CD4-positive, alpha-beta T cell treated with Interleukin-15 for 1 hour (primary cell): ENCODE measurements around the gene IQCE.
A peak's percentile ranks its signal among the peaks of the same experiment; 100 is the strongest.
"Not testable (repeated sequence)": the region's sequence is repeated elsewhere in the genome, so short reads cannot be mapped to it uniquely, and the experiment has no call there.

Experiments used
- DNase-seq: peaks from one replicate; pipeline ENCODE4 v3.0.0-alpha.2; 2020

IQCE gene

DNA sequence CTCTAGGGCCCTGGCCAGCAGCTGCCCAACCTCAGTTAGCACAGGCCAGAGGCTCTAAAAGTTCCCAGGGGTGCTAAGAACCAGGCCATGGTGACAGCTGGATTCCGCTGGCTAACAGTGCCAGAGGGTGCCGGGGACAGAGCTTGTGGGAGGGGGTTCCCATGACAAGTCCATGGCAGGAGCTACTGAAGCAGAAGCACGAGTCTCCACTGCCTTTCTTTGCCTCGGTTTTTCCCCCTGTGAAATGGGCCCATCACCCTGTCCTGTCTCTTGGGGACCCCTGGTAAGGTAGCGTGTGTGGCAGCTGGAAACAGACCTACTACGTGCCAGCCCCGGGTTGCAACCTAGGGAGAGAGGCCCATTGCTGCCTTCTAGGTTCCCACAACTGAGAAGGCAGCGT lies 26.0 kb upstream of the IQCE start:
- DNase-seq: not testable (repeated sequence)

DNA sequence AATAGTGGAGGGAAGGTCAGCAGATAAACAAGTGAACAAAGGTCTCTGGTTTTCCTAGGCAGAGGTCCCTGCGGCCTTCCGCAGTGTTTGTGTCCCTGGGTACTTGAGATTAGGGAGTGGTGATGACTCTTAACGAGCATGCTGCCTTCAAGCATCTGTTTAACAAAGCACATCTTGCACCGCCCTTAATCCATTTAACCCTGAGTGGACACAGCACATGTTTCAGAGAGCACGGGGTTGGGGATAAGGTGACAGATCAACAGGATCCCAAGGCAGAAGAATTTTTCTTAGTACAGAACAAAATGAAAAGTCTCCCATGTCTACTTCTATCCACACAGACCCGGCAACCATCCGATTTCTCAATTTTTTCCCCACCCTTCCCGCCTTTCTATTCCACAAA lies 25.2 kb upstream of the IQCE start:
- DNase-seq: not testable (repeated sequence)

DNA sequence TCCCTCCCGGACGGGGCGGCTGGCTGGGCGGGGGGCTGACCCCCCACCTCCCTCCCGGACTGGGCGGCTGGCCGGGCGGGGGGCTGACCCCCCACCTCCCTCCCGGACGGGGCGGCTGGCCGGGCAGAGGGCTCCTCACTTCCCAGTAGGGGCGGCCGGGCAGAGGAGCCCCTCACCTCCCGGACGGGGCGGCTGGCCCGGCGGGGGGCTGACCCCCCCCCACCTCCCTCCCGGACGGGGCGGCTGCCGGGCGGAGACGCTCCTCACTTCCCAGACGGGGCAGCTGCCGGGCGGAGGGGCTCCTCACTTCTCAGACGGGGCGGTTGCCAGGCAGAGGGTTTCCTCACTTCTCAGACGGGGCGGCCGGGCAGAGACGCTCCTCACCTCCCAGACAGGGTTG lies 24.6 kb upstream of the IQCE start:
- not testable (repeated sequence) for DNase-seq

DNA sequence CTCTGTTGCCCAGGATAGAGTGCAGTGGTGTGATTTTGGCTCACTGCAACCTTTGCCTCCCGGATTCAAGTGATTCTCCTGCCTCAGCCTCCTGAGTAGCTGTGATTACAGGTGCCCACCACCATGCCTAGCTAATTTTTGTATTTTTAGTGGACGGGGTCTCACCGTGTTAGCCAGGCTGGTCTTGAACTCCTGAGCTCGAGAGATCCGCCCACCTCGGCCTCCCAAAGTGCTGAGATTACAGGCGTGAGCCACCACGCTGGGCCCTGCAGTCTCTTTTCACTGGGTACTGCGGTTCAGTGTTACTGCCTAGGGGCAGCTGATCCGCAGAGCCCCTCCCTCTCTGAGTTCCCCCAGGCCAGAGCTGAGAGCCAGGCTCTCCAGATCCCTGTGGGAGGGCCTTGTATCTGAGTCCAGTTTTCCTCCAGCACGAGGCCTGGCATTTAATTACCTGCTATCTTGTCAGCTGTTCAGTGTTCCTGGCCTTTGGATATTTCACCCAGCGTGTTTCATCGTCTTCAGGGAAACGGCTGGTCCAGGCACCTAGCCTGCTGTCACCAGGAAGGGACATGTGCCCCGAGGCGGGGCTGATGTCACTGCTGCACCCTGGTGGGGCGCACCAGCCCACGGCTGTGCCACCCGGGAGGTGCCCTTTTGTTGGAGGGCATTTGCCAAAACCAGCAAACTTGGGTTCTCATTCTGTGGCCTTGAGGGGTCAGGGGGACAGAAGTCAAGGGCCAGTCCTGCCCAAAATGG lies 22.7 kb upstream of the IQCE start:
- DNase-seq: not testable (repeated sequence)

DNA sequence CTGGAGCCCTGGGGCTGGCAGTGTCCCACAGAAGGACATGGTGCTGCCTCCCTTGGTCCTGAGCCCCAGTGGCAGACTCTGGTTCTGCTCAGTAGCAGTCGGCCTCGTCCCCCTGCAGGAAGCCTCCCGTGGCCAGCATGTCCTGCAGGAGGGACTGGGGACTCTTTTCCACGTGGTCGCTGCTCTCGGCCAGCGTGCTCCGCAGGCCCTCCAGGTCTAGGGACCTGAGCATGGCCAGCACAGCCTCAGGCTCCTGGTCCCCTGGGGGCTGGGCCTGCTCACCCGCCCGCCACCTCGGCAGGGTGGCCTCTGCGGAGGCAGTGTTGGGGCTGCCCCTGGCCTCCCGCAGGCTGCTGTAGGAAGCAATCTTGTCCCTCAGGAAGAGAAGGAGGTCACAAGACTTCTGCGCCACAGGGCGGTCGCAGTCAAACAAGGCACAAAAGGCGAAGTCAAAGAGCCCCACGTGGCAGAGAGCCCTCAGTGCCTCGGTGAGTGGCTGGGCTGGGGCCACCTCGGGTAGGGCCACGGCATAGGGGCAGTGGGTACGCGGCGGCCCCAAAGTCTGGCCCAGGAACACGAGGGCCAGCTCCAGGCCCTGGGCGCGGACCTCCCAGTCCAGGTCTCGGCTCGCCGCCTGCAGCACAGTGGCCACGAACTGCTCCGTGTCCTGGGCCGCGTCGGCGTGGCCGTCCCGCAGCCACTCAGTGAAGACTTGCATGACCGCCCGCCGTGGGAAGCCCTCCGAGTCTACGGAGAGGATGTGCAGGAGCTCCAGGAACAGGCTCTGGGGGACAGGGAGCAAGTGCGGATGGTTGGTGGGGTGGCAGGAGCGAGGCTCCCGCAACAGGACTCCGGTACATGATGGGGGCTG lies 20.6 kb upstream of the IQCE start:
- DNase-seq: peak; percentile 17

DNA sequence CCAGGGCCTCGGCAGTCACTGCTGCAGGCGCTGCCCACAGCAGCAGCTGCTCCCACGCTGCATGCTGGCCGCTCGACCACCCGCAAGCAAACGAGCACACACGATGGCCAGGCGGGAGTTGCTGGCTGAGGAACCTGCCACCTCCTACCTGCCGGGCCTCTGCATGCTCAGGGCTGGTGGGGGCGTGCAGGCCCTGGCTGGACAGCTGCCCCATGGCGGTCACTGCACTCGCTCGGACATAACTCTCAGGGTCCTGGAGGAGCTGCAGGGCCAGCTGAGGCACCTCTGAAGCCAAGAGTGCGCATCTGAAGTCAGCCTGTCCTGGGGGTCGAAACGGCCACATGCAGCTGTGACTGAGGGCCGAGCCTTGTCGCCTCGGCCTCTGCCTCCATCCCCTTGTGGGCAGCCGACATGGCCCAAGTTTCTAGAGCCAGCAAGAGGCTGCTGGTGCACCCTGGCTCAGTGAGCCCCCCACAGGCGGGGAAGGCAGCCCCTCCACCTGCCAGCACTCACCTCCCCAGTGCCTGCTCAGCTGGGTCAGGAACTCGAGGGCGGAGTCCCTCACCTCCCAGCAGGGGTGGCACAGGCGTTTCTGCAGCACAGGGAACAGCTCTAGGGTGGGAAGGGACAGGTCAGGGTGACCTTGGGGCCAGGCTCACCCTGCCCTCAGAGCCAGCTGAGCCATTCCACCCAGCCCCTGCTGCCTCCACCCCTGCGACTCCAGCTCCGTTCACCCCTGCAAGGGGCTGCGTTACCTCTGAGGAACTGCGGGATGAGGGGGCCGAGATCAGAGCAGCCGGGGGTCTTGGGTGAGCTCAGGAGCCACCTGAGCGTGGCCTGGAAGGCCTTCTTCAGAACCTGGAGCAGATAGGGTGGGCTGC lies 19.5 kb upstream of the IQCE start:
- no peak for DNase-seq

DNA sequence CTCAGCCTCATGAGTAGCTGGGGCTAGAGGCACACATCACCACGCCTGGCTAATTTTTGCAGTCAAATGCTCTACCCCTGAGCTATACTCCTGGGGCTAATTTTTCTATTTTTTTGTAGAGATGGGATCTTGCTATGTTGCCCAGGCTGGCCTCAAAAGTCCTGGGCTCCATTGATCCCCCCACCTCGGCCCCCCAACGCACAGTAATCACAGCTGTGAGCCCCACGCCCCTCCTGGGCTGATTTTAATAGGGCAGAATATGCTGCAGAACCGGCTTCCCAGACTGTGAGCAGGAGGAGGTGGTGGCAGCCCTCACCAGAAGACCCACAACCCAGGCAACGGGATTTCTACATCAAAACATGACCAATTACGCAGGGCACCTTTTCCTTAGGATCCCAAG lies 18.6 kb upstream of the IQCE start:
- no peak for DNase-seq

DNA sequence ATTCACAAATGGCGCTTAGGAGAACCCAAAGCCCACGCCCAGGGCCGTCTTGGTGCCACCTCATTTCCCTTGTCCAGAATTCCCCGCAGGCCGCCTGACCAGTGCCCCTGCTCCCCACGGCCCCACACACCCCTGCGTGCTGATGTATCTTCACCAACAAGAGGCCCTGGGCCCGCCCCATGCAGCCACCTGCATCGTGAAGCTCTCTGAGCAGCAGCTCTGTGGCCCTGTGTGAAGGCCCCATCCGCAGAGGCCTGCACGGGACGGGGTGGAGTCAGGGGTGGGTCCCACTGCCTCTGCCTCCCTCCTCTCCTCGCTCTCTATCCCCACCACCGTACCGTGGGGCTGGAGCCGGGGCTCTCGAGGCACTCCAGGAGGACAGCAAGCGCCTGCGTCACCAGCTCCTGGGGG lies 18.1 kb upstream of the IQCE start:
- no peak for DNase-seq

DNA sequence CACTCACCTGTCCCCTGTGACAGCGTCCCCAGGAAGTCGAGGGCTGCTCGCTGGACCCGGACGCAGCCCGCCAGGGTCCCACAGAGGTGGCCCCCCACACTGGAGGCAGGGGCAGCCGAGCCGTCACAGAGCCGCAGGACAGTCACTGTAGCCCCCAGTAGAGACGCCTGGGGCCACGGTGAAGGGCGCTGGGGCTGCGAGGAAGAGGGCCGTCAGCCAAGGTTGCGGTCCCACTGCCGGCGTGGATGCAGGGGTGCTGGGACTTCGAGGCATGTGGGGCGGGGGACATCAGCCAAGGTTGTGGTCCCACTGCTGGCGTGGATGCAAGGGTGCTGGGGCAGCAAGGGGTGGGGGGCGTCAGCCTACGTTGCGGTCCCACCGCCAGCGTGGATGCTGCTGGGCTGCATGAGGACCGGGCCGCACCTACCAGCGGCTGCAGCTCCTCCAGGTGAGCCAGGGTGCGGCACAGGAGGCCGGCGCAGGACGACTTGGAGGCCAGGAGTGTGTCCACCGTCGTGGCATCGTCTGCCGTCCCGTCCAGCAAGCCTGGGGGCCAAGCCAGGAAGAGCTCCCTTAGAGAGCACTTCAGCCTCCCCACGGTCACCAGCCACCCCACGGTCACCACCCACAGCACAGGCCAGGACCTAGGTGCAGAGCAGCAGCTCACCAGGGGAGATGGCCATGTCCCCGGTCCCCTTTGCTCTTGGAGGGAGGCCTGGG lies 17.3 kb upstream of the IQCE start:
- DNase-seq: no peak

DNA sequence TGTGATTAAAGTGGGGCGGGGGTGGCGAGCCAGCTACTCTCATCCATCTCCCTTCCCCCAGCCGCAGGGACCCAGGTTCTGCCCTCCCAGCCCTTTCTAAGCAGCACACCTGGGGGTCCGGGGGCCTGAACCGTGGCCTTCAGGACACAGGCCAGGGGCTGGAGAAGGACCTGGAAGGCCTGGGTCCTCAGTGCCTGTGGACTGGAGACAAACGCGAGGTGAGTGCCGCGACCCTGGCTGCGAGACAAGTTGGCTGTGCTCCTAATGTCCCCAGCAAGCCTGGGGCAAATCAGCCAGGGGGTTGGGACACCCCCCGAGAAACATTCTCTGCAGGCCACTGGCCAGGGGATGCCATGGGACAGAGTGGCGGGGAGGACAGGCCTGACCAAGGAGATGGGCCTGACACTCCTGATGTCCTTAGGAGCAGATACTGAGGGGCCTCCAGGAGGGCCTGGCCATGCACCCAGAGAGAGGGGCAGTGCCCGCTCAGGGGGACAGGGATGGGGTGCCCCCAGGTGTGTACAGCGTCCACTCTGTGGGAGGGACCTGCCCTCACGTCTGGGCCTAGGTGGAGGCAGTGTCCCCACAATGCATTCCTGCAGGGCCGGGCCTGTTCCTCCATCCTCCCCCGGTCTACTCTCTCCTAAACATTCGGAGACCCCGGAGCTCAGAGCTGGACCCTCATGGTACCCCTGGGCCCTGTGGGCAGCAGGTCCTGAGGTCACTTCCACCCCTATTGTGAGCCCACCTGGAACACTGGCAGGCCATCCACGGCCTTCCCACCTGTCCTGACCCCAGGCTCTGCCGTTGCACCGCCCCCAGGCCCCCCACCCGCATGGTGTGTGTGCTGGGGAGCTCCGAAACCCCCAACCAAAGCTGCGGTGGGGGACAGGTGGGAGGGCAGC lies 16.5 kb upstream of the IQCE start:
- no peak for DNase-seq

DNA sequence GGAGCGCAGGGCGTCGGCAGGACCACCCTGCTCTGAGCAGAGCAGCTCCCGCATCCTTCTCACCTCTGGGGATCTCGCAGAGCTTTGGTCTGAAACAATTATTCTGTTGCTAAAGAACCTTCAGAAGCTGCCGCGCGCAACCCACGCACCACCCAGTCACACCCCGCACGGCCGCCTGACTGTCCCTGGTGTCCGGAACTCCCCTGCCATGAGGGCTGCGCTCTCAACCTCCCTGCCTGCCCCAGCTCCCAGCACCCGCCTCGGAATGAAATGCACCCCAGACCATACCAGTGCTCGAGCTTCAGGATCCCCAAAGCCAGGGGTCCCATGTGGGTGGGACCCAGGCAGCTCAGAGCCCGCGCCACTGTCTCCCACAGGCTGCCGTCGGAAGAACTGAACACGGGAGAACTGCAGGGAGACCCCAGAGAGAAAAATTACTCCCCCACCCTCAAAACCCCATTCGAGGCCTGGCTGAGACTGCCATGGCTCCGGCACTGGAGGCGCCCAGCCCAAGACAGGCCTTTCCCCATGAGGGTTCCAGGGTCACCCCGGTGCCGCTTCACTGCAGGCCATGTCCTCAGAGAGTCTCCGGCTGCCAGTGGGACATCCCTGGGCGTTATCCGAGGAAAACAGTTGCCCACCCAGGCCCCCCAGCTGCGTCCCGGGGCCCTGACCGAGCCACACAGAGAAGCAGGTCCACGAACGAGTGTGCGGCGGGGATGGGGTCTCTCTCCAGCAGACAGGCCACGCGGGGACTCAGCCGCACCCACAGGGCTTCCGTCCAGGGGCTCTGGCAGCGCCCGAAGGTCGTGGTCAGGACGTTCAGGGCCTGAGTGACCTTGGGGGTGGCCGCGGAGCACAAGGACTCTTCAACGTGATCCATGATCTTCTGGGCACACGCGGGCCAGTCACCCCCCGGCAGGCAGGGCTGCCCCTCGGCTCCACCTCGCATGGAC lies 15.6 kb upstream of the IQCE start:
- no peak for DNase-seq

DNA sequence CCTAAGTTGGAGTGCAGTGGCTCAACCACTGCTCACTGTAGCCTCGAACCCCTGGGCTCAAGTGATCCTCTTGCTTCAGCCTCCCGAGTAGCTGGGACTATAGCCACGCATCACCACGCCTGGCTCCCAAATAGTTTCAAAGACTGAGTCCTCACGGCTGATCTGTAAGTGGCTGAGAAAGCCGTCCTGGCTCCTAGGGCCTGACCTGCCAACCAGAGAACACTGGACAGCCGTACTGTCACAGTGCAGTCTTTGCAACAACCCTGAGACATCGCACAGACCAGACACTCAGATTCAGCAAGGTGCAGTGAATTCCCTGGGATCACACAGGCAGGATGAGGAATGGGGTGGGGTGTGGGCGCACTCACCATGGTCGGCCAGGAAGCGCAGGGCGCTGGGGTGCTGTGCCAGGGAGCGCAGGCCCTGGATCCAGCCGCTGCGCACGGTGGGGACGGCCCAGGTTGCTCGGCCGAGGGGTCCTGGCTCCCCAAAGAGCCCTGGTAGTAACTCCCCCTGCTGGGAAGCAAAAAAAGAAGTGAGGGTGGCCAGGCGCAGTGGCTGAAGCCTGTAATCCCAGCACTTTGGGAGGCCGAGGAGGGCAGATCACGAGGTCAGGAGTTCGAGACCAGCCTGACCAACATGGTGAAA lies 14.1 kb upstream of the IQCE start:
- DNase-seq: no peak

DNA sequence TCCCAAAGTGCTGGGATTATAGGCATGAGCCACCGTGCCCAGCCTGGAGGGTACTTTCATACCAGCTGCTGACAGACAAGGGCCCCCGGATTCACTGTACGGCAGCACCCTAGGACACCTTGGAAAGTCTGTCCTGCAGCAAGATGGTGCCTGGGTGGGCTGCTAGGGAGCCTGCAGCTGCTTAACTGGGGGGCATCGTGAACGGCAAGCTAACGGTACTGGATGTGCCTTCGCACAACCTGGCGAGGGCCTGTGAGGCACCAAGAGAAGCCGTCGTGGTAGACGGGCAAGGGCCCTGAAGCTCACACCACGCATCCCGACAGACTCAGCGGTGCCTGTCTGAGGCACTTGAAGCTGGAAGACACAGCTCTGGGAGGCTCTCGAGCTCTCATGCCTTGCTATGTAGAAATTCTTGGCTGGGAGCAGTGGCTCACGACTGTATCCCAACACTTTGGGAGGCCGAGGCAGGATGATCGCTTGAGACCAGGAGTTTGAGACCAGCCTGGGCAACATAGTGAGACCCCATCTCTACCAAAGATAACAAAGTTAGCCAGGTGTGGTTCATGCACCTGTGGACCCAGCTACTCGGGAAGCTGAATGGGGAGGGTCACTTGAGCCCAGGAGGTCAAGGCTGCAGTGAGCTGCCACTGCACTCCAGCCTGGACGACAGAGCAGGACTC lies 12.9 kb upstream of the IQCE start:
- DNase-seq: no peak

DNA sequence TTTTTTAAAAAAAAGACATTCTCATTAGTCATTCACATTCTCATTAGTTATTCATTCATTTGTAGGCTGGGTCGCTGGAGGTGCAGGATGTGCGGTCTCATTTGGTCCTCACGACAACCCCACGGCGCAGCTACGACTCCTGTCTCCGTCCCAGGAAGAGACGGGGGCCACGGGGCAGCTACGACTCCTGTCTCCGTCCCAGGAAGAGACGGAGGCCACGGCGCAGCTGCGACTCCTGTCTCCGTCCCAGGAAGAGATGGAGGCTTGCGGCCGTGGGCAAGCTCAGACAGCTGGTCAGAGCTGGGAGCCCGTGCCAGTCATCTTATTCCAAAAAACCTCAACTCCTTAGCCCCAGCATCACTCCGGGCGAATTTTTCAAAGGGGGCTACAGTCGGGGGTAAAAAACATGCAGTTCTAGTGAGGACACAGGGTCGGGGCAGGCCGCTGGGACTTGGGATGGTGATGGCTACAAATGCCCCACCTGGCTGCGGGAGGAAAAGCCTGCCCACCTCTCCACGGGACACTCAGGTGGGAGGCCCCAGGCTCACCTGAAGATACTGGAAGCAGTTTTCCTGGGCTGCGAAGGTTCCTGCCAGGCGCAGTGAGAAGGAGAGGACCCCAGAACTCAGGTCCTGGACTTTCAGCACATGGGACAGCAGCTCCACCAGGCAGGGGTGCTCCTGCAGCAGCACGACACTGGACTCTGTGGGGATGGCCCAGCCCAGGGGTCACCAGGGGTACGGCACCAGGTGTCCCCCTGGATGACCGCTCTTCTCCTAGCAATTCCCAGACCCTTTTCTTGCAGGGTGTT lies 11.8 kb upstream of the IQCE start:
- no peak for DNase-seq

DNA sequence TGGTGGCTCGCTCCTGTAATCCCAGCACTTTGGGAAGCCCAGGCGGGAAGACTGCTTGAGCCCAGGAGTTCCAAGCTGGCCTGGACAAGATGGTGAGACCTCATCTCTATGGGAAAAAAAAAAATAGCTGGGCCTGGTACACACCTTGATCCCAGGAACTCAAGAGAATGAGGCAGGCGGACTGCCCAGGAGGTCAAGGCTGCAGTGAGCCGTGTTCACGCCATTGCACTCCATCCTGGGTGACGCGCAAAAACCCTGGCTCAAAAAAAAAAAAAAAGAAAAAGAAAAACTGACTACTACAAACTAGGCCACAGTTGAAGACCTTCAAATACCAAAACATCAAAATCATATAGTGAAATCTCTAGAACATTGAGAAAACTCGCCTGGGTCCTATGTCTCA lies 7.4 kb upstream of the IQCE start:
- DNase-seq: no peak

DNA sequence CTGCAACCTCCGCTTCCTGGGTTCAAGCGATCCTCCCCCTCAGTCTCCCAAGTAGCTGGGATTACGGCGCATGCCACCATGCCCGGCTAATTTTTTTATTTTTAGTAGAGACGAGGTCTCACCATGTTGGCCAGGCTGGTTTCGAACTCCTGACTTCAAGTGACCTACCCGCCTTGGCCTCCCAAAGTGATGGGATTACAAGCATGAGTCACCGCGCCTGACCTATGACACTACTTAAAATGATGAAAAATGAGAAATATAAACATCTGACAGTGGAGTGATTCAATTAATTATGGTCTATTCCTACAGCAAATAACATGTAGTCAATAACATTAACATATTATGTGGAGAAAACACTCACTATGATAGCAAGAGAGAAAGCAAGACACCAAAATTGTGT lies 5.7 kb upstream of the IQCE start:
- DNase-seq: no peak

DNA sequence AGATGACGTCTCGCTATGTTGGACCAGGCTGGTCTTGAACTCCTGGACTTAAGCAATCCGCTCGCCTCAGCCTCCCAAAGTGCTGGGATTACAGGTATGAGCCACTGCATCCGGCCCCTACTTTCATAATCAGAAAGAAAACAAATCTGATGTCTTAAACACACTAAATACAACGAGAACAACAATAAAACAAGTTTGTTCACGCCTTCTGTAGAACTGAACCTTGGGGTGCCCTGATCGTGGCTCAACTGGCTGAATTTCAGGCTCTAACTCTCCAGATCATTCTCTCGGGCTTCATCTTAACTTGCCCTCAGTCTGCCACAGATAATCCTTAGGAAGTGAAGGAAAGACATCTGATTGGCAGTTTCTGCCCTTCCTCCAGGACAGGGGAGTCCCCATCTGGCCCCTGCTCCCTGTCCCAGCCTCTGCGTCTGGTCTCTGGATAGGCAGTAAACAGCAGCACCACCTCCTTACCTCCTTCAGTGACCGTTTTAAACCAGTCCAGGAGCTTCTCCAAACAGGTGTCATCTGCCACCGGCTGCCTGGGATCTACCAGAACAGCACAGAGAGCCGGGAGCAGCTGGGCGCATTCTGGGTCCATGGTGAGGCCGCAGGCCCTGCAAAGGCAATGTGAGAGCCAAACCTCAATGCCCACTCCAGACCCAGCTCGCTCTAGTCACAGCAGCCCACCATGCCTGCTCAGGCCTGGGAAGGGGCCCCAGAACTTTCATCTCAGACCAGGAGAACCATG lies 4.8 kb upstream of the IQCE start:
- no peak for DNase-seq
